ENCODE data around the gene SPARCL1. TPM values are rescaled to one million over a fixed set of nuclear protein-coding genes. Genes with fewer than 3 reads are reported as not detected.

The SPARCL1 gene
- total and polyA plus RNA-seq, 2 donors (not counting 3 experiments of a cell fraction or from before 2014, with no cell fraction given): not detected

GRCh38 chr4:87476934-87477333 lies 52.2 kb downstream of the SPARCL1 start:
- H3K4me1 ChIP-seq (ENCODE audit: control insufficient read depth, extremely low read depth, insufficient read depth, low read length): no peaks in the 10 kb centered on the region
- no peaks in the 10 kb centered on the region for H3K36me3 ChIP-seq (ENCODE audit: control insufficient read depth in 2 of 2, extremely low read depth in 1 of 2, insufficient read depth in 2 of 2, low read length in 2 of 2)
- no peaks in the 10 kb centered on the region for H3K9me1 ChIP-seq (replicated peaks; ENCODE audit: control insufficient read depth, extremely low read depth, insufficient read depth, low read length)
- dilution Hi-C loops (cut with MboI; ENCODE audit: extremely low pct_ligation_motif_present, low sequenced_read_pairs): no loop called here
- BruUV-seq (replicated peaks): no TSS peak
- H3K27ac ChIP-seq (ENCODE audit: insufficient read depth, low read depth, low read length): no peak overlapping the region
- no peaks in the 10 kb centered on the region for H4K20me1 ChIP-seq (replicated peaks; ENCODE audit: control insufficient read depth, extremely low read depth, insufficient read depth, low read length)
- intact Hi-C loops (cut with micrococcal nuclease): no loop called here
- H3K4me3 ChIP-seq (replicated peaks in 1 of 3; ENCODE audit: insufficient read depth in 1 of 3, low read depth in 1 of 3, low read length in 3 of 3): no peak overlapping the region
- H3K9ac ChIP-seq (replicated peaks; ENCODE audit: extremely low read depth, insufficient read depth, low read length): no peak overlapping the region
- TF ChIP-seq MYC (IDR thresholded peaks at IDR 0.05; ENCODE audit: low read depth, low read length) (no peak), POLR2AphosphoS5 (IDR thresholded peaks at IDR 0.05; ENCODE audit: insufficient read depth, low read depth, low read length) (no peak), FOS (IDR thresholded peaks at IDR 0.05; ENCODE audit: borderline replicate concordance, insufficient read depth, low read length) (no peak), GATA2 (IDR thresholded peaks at IDR 0.05; ENCODE audit: insufficient read depth, insufficient read length, low read depth, low read length) (no peak), CTCF (IDR thresholded peaks at IDR 0.05; ENCODE audit: extremely low read depth in 1 of 2, insufficient read depth in 1 of 2, low read depth in 1 of 2, low read length in 2 of 2) (no peak), POLR2A (IDR thresholded peaks at IDR 0.05; ENCODE audit: low read depth, low read length) (no peak)
- no peak for FAIRE-seq
- no peaks in the 10 kb centered on the region for H3K79me2 ChIP-seq (ENCODE audit: control insufficient read depth, insufficient read depth, low read length)
- CTCF ChIA-PET: interaction anchor here (0.5 to 1.0 kb wide), 2 partner anchors 67 to 637 kb away, joined by 3 read pairs; no protein-coding TSS in a partner anchor
- H3K9me3 ChIP-seq (replicated peaks; ENCODE audit: control insufficient read depth, insufficient read depth, low read length): no peaks in the 10 kb centered on the region
- no peak for DNase-seq (ENCODE audit: low read depth, low spot score)
- no peak overlapping the region for H2AFZ ChIP-seq (ENCODE audit: low read depth, low read length)
- POLR2A ChIA-PET: interaction anchor here (0.7 kb wide), 1 partner anchor 883 kb away, joined by 3 read pairs; the partner anchor contains the start of gene PTPN13
- H3K27me3 ChIP-seq (ENCODE audit: control insufficient read depth in 2 of 2, insufficient read depth in 2 of 2, low read length in 2 of 2): no peaks in the 10 kb centered on the region
- H3K4me2 ChIP-seq (ENCODE audit: insufficient read depth, low read length): no peak overlapping the region

- CTCF ChIA-PET: interaction anchor here (1.0 to 7.1 kb wide), 3 partner anchors 81 to 116 kb away, joined by 3 to 165 read pairs (median 5); no protein-coding TSS in a partner anchor
- H3K9ac ChIP-seq (replicated peaks; ENCODE audit: extremely low read depth, insufficient read depth, low read length): no peak overlapping the region
- FAIRE-seq: no peak
Observed at GRCh38 chr4:87469390-87469789, 59.8 kb downstream of the SPARCL1 start.

More at GRCh38 chr4:87469390-87469789, 59.8 kb downstream of the SPARCL1 start:
- POLR2A ChIA-PET: no interaction called here
- no peak for TF ChIP-seq GATA2 (IDR thresholded peaks at IDR 0.05; ENCODE audit: insufficient read depth, insufficient read length, low read depth, low read length)
- no peak for TF ChIP-seq MAX (IDR thresholded peaks at IDR 0.05; ENCODE audit: insufficient read depth, insufficient read length)
- no peak for TF ChIP-seq POLR2AphosphoS5 (IDR thresholded peaks at IDR 0.05; ENCODE audit: insufficient read depth, low read depth, low read length)
- Histone ChIP-seq H2AFZ (ENCODE audit: low read depth, low read length) (no peak overlapping the region), H3K4me3 (replicated peaks in 1 of 3; ENCODE audit: insufficient read depth in 1 of 3, low read depth in 1 of 3, low read length in 3 of 3) (no peak overlapping the region), H3K27ac (ENCODE audit: insufficient read depth, low read depth, low read length) (no peak overlapping the region), H3K4me2 (ENCODE audit: insufficient read depth, low read length) (no peak overlapping the region), H3K9me3 (replicated peaks; ENCODE audit: control insufficient read depth, insufficient read depth, low read length) (no peaks in the 10 kb centered on the region), H3K79me2 (ENCODE audit: control insufficient read depth, insufficient read depth, low read length) (no peaks in the 10 kb centered on the region), H4K20me1 (replicated peaks; ENCODE audit: control insufficient read depth, extremely low read depth, insufficient read depth, low read length) (no peaks in the 10 kb centered on the region), H3K27me3 (ENCODE audit: control insufficient read depth in 2 of 2, insufficient read depth in 2 of 2, low read length in 2 of 2) (no peaks in the 10 kb centered on the region), H3K9me1 (replicated peaks; ENCODE audit: control insufficient read depth, extremely low read depth, insufficient read depth, low read length) (no peaks in the 10 kb centered on the region), H3K36me3 (ENCODE audit: control insufficient read depth in 2 of 2, extremely low read depth in 1 of 2, insufficient read depth in 2 of 2, low read length in 2 of 2) (no peaks in the 10 kb centered on the region), H3K4me1 (ENCODE audit: control insufficient read depth, extremely low read depth, insufficient read depth, low read length) (no peaks in the 10 kb centered on the region)
- intact Hi-C loops (cut with micrococcal nuclease) (loop anchor here (5.0 kb wide), 2 partner anchors 117 to 317 kb away; no protein-coding TSS in a partner anchor), dilution Hi-C loops (cut with MboI; ENCODE audit: extremely low pct_ligation_motif_present, low sequenced_read_pairs) (no loop called here)
- DNase-seq (ENCODE audit: low read depth, low spot score): no peak
- BruUV-seq (replicated peaks): no TSS peak

All from endothelial cell of umbilical vein (primary cell).